GM15510 (cell line): ENCODE measurements around the gene TPCN2.

ENCODE experiments used
- POLR2A ChIP-seq: IDR thresholded peaks from 3 replicates; pipeline ENCODE4 v1.6.1; 2011; ENCODE audit warnings: borderline replicate concordance; ENCODE audit not compliant: insufficient read length; ENCODE audit errors: extremely low read depth

TPCN2 gene

GRCh38 chr11:69048694-69049489 lies at the start of gene TPCN2:
Gene TPCN2 (plus strand): TSS chr11:69048932. CDS start chr11:69048998, 66 bp downstream.
- TF ChIP-seq POLR2A, result peak; percentile 85

DNA sequence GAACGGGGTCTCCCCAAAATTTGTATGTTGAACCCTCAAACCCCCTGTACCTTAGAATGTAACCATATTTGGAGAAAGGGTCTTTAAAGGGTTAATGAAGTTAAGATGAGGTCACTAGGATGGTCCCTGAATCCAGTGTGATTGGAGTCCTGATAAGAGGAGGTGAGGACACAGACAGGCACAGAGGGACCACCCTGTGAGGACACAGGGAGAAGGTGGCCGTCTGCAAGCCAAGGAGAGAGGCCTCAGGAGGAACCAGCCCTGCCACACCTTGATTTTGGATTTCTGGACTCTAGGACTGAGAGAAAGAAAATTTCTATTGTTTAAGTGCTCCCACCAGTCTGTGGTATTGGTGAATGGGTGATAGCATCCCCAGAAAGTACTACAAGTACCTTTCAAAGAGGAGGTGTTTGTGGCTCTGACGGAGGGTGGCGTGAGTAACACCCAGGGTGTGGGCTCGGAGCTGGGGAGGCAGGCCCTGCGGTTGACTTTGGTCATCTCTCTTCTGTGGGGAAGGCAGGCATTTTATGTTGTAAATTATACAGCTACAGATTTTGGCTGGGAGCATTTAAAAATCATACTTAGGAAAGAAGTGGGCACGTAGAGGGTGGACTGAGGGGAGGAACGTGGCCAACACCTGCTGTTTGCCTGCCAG lies 49.5 kb upstream of the TPCN2 start:
- TF ChIP-seq POLR2A, result no peak

- TF ChIP-seq POLR2A, result no peak
Measured at GRCh38 chr11:69000391-69000790, 48.3 kb upstream of the TPCN2 start.

- no peak for TF ChIP-seq POLR2A
Measured at GRCh38 chr11:69000831-69001242, 47.9 kb upstream of the TPCN2 start.

DNA sequence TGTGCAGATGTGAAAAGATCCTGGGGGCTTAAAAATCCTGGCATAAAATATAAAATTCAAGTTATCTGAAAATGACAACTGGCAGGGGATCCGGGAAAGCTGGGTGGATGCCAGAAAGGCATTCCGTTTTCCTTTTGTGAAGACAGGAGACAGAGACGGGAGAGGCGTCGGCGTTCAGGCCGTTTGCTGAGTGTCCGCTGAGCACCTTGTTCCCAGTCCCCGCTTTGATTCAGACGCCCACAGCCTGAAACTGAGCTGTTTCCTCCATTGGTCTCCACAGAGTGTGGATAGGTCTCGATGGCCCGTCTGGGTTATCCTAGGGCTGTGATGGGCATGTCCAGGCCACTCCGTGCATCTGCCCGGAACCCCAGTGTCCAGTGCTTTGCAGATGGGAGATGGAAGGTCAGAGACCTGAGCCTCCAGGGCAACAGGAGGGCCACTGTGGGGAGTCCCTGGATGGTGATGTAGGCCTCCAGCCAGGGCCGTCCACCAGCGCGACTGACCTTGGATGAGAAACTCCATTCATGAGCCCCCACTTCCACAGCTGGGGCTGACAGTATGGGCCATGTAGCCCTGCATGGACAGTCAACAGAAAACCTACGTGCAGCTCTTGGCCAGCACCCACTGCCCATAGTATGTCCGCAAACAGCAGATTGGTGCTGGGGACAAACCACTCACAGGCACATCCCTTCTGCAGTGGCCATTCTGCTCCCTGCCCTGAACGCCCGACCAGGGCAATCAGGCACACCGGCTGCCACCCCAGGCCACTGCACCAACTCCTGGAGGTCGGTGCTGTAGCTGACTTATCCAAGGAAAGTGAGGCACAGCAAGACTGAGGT lies 47.3 kb upstream of the TPCN2 start:
- TF ChIP-seq POLR2A, result no peak

DNA sequence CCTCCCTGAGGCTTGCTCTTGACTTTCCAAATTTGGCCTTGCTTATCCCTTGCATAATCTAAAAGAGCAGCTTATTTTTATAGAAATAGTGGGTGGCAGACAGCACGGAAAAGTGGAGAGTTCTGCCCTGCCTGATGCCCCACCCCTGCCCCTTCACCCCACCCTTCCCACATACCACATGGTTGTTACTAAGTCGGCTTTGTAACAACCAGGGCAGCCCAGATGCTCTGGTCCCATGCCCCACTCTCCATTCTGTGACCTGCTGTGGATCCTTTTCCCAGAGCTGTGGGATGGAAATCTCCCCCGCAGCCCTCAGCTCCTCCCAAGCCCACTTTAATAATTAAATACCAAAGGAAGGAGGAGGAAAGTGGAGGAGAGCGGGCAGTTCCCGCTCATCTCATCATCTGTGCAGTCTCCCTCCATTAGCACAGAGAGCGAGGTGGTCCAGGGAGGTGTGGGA lies 46.6 kb upstream of the TPCN2 start:
- no peak for TF ChIP-seq POLR2A

- TF ChIP-seq POLR2A, result no peak
Measured at GRCh38 chr11:69002570-69003231, 46.0 kb upstream of the TPCN2 start.

DNA sequence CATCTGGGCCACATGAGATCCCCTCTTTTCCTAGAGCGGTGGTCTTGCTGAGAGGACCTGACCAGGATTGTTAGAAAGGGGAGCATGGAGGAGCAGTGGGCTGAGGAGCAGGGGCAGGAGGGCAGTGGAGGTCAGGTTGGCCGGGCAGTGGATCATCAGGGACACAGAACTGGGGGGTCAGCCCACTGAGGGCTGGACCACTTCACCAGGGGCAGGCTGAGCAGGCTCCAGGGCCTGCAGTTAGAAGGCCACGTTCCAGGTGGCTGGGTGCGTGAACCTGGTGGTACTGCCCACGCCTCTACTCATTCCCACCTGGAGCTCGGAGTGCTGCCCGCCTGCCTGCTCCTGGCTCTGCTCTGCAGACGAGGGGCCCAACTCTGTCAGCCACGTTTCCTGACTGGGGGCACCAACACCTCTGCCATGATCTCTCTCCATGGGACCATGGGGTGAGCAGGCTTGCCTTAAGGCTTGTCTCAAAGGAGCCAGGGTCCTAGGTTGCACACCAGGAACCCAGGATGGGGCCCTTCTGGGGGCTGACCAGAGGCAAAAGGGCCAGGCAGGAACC lies 45.3 kb upstream of the TPCN2 start:
- TF ChIP-seq POLR2A, result no peak

DNA sequence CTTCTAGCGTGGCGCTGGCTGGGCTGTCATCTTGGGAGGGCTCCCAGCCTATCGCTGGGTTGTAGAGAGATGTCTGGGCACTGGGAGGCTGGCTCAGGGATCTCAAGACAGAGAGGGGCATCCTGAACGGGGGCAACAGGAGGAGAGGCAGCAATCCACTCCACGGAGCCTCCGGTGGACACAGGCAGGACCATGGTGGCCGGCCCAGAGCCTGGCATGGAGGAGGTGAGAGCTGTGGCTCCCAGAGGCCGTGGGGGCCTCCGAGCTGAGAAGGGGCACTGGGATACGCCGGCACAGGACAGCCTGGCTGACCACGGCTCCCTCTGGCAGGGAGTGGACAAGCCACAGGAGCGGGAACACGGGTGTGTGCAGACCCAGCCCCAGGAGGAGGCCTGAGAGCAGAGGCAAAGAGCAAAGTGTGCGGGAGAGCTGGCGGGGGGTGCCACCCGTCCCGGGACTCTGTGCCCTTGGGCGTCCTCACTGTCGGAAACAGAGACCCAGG lies 44.8 kb upstream of the TPCN2 start:
- no peak for TF ChIP-seq POLR2A

DNA sequence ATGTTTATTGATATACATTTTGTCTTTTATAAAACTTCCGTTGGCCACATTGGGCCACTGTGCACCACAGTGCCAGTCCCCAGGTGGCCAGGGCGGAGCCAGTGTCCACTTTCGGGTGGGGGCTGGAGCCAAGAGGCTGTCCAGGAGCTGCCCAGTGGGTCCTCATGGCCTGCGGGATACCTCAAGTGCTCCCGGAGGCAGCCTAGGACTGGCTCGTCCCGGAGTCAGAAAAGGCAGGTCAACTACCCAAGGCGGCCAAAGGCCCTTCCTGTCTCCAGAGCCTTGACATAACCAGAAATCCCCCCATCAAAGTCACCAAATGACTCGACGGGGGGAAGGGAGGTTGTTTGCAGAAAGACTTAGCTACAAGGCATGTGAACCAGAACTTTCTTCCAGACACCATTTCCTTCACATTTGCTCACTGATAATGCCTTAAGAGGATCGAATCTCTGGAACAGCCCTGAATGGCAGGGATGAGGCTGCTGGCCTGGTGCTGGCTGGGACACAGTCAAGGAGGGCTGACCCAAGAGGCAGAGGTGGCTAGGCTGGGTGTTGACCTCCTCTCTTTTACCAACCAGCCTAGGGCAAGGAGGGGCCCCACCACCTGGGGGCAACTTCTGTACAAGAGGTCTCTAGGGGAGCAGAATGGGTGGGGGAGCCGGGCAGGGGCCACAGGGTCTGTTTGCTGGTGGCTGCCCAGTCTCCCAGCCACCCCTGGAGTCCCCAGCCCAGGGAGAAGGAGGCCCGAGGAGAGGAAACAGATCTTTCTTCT lies 44.1 kb upstream of the TPCN2 start:
- no peak for TF ChIP-seq POLR2A

- no peak for TF ChIP-seq POLR2A
Measured at GRCh38 chr11:69005183-69005630, 43.5 kb upstream of the TPCN2 start.

DNA sequence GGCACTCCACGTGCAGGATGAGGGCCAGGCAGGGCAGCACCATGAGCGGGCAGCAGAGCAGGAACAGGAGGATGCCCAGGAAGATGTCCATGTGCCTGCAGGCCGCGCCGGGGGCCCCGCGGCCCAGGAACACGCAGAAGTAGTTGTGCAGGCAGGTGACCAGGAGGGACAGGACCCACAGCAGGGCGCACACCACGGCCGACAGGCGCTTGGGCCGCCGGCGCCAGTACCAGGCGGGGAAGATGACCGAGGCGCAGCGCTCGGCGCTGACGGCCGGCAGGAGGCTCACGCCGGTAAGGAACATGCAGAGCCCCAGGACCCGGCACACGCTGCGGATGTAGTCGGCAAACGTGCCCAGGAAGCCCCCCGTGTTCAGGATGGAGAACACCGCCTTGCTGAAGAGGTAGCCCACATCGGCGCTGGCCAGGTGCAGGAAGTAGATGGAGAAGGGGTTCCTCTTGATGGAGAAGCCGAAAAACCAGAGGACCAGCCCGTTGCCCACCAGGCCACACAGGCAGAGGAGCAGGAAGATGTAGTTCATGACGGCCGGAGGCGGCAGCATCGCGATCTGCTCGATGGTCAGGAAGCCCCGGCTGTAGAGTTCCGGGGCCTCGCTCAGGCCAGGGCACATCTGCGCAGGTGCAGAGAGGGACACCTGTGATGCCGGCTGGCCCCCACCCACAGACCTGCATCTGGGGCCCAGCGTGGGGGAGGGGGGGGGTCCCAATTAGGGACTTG lies 42.9 kb upstream of the TPCN2 start:
- TF ChIP-seq POLR2A, result no peak

DNA sequence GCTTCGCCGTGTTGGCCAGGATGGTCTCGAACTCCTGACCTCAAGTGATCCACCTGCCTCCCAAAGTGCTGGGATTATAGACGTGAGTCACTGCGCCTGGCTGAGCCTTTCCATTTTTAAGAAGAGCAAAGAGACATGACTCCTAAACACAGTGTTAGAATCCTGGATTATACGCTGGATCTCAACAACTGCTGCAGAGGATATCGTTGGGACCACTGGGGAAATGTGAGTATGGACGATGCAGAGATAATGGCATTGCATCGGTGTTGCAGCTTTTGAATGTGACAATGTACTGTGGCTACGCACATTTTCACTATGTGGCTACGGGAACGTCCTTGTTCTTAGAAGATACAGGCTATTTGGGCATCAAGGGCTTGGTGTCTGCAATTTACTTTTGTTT lies 41.9 kb upstream of the TPCN2 start:
- TF ChIP-seq POLR2A, result no peak
